GM23338 (cell line): Measurements from ENCODE around the gene GOLGA2. TPM values are rescaled to one million over a fixed set of nuclear protein-coding genes. Genes with fewer than 3 reads are reported as not detected.

Experiments used
- ATAC-seq: fragments of 200-7000 bp; cut with Tn5 transposase; 3 replicates; pipeline ENCODE4 v1.9.1; 2020
- DNase-seq: peaks from one replicate; pipeline ENCODE4 v3.0.0-alpha.2; 2015; ENCODE audit warnings: low spot score
- H2AFZ ChIP-seq: fragments of 200-600 bp; sonication (generic); 2 replicates; pipeline ENCODE4 v1.8.0; 2016; ENCODE audit warnings: antibody characterized with exemption, mild to moderate bottlenecking, moderate library complexity
- H3F3A ChIP-seq: fragments of 200-600 bp; sonication (generic); replicated peaks from 2 replicates; pipeline ENCODE4 v1.8.0; 2017; ENCODE audit warnings: antibody characterized with exemption, mixed run types, low read depth
- H3K27ac ChIP-seq: fragments of 200-600 bp; sonication (generic); 2 replicates; pipeline ENCODE4 v1.6.1; 2016; ENCODE audit warnings: low read depth
- H3K27me3 ChIP-seq: fragments of 200-600 bp; sonication (generic); 2 replicates; pipeline ENCODE4 v1.8.0; 2016; ENCODE audit warnings: mild to moderate bottlenecking, mixed run types, moderate library complexity; ENCODE audit not compliant: insufficient read depth
- H3K36me3 ChIP-seq: fragments of 200-600 bp; sonication (generic); 2 replicates; pipeline ENCODE4 v1.8.0; 2016; ENCODE audit warnings: mild to moderate bottlenecking; ENCODE audit not compliant: insufficient read depth
- H3K4me1 ChIP-seq: fragments of 200-600 bp; sonication (generic); 2 replicates; pipeline ENCODE4 v1.8.0; 2016; ENCODE audit warnings: mild to moderate bottlenecking, moderate library complexity; ENCODE audit not compliant: insufficient read depth
- H3K4me2 ChIP-seq: fragments of 200-600 bp; sonication (generic); 2 replicates; pipeline ENCODE4 v1.7.1; 2017; ENCODE audit warnings: mixed run types
- H3K4me3 ChIP-seq: fragments of 200-600 bp; sonication (generic); 2 replicates; pipeline ENCODE4 v1.6.1; 2016; ENCODE audit warnings: mixed run types
- H3K79me2 ChIP-seq: fragments of 200-600 bp; sonication (generic); replicated peaks from 2 replicates; pipeline ENCODE4 v1.8.0; 2017; ENCODE audit warnings: mild to moderate bottlenecking; ENCODE audit not compliant: insufficient read depth
- H3K9me2 ChIP-seq: fragments of 200-600 bp; sonication (generic); 2 replicates; pipeline ENCODE4 v1.8.0; 2017; ENCODE audit not compliant: insufficient read depth
- H4K20me1 ChIP-seq: fragments of 200-600 bp; sonication (generic); replicated peaks from 2 replicates; pipeline ENCODE4 v1.8.0; 2017; ENCODE audit warnings: mild to moderate bottlenecking; ENCODE audit not compliant: insufficient read depth
- H3K27ac Mint-ChIP-seq: 2 replicates; pipeline ENCODE4 v1.8.0; 2020; ENCODE audit warnings: inconsistent platforms, mild to moderate bottlenecking, moderate library complexity, mixed read lengths
- H3K27me3 Mint-ChIP-seq: 3 replicates; pipeline ENCODE4 v1.8.0; 2022; ENCODE audit warnings: low read depth, mild to moderate bottlenecking, moderate library complexity, mixed read lengths, inconsistent platforms; ENCODE audit not compliant: insufficient read depth, poor library complexity
- H3K36me3 Mint-ChIP-seq: 3 replicates; pipeline ENCODE4 v1.8.0; 2021; ENCODE audit warnings: low read depth, mild to moderate bottlenecking, inconsistent platforms, moderate library complexity, mixed read lengths
- H3K4me1 Mint-ChIP-seq: 3 replicates; pipeline ENCODE4 v1.8.0; 2020; ENCODE audit warnings: mild to moderate bottlenecking, inconsistent platforms, mixed read lengths
- H3K4me3 Mint-ChIP-seq: 3 replicates; pipeline ENCODE4 v1.8.0; 2021; ENCODE audit warnings: moderate library complexity, mild to moderate bottlenecking, inconsistent platforms, mixed read lengths
- H3K9me3 Mint-ChIP-seq: 3 replicates; pipeline ENCODE4 v1.8.0; 2020; ENCODE audit warnings: moderate library complexity, mild to moderate bottlenecking, inconsistent platforms, mixed read lengths
- CREB1 ChIP-seq: fragments of 250-450 bp; sonication (Bioruptor Pico); IDR thresholded peaks from 2 replicates; pipeline ENCODE4 v1.5.0; 2020; ENCODE audit warnings: low read depth, mild to moderate bottlenecking, moderate library complexity
- EZH2 ChIP-seq: fragments of 200-600 bp; sonication (generic); IDR thresholded peaks from one replicate; pipeline ENCODE4 v1.8.0; 2017; ENCODE audit warnings: antibody characterized with exemption, mild to moderate bottlenecking, low read depth; ENCODE audit not compliant: unreplicated experiment
- JUNB ChIP-seq: IDR thresholded peaks from one replicate; pipeline ENCODE4 v1.6.1; 2016; ENCODE audit warnings: antibody characterized with exemption; ENCODE audit not compliant: unreplicated experiment
- NANOG ChIP-seq: IDR thresholded peaks from 2 replicates; pipeline ENCODE4 v1.6.1; 2016; ENCODE audit warnings: antibody characterized with exemption, borderline replicate concordance
- STAT1 ChIP-seq: IDR thresholded peaks from one replicate; pipeline ENCODE4 v1.6.1; 2016; ENCODE audit warnings: antibody characterized with exemption; ENCODE audit not compliant: unreplicated experiment
- ZNF114 ChIP-seq: fragments of 250-450 bp; sonication (Bioruptor Pico); IDR thresholded peaks from 2 replicates; pipeline ENCODE4 v1.5.0; 2020; ENCODE audit warnings: mild to moderate bottlenecking, moderate library complexity
- ZNF331 ChIP-seq: fragments of 250-450 bp; sonication (Bioruptor Pico); IDR thresholded peaks from 2 replicates; pipeline ENCODE4 v1.5.0; 2020; ENCODE audit warnings: low read depth, mild to moderate bottlenecking, moderate library complexity
- polyA plus RNA-seq: library from polyadenylated mRNA; unstranded; fragments of >200 nt; fragmentation: Nextera tagmentation; extraction: Ambion mirVana; gene quantifications from 2 replicates; pipeline ENCODE4 v1.2.1, GENCODE V29; 2016
- total RNA-seq: library from RNA; depleted of rRNA; stranded (reverse); fragments of >200 nt; shearing (Covaris generic); gene quantifications from 2 replicates; pipeline ENCODE4 v1.2.3, GENCODE V29; 2014
- TF ChIP-seq, protein P1 (sequence below): IDR thresholded peaks from 2 replicates; pipeline ENCODE4 v1.6.1; 2016; ENCODE audit warnings: antibody characterized with exemption
- TF ChIP-seq, protein P2 (sequence below), 2 experiments: fragments of 200-600 bp in 1 of 2; sonication (generic) in 1 of 2; conservative IDR thresholded peaks; 2 replicates each; pipeline versions ENCODE4 v1.5.1 to v1.6.1; 2016 to 2017; ENCODE audit warnings: antibody characterized with exemption in 2 of 2, low read depth in 2 of 2, mild to moderate bottlenecking in 2 of 2, moderate library complexity in 1 of 2
- TF ChIP-seq, protein P3 (sequence below): fragments of 250-450 bp; sonication (Bioruptor Pico); IDR thresholded peaks from 2 replicates; pipeline ENCODE4 v1.5.0; 2020; ENCODE audit warnings: mild to moderate bottlenecking, moderate library complexity

GOLGA2 gene
- total and polyA plus RNA-seq, 2 experiments from 2014 or later: 32.6 to 48.4 TPM

DNA sequence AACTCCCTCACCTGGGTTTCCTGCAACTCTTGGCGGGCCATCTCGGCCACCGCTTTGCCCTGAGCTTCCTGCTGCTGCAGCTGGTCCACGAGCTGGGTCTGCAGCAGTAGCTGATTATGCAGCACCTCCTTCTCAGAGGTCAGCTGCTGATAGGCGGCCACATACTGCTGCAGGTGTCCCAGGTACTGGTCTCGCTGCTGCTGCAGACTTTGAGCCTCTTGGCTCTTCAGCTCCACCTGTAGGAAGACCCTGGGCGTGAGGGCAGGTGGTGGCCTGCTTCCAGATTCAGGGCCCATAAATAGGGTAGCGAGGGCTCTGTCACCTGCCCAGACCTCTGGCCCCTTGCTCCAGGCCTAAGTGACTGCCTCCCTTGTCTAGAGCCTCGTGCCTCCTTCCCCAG, 16.7 kb downstream of the GOLGA2 start:
- Histone ChIP-seq H3F3A (peaks cover 10% of the 10 kb centered on the region; the same call in 1 of the 2 replicates), H4K20me1 (peaks cover 18% of the 10 kb centered on the region), H3K4me2 (no peak overlapping the region), H3K9me2 (no peaks in the 10 kb centered on the region), H3K27me3 (no peaks in the 10 kb centered on the region), H3K4me1 (peaks cover 7% of the 10 kb centered on the region), H3K36me3 (peaks cover 4% of the 10 kb centered on the region; the same call in 1 of the 2 replicates), H3K79me2 (no peaks in the 10 kb centered on the region), H3K4me3 (no peak overlapping the region), H3K27ac (no peak overlapping the region), H2AFZ (no peak overlapping the region)
- Mint-ChIP-seq H3K27me3 (peaks cover 18% of the 10 kb centered on the region), H3K36me3 (peaks cover 35% of the 10 kb centered on the region), H3K9me3 (no peaks in the 10 kb centered on the region; the same call in 2 of the 3 replicates), H3K4me3 (no peak overlapping the region), H3K4me1 (peaks cover 16% of the 10 kb centered on the region), H3K27ac (no peak overlapping the region)
- DNase-seq: peak; percentile 72
- ATAC-seq: peak; percentile 18
- TF ChIP-seq JUNB: no peak
- TF ChIP-seq, protein P1, sequence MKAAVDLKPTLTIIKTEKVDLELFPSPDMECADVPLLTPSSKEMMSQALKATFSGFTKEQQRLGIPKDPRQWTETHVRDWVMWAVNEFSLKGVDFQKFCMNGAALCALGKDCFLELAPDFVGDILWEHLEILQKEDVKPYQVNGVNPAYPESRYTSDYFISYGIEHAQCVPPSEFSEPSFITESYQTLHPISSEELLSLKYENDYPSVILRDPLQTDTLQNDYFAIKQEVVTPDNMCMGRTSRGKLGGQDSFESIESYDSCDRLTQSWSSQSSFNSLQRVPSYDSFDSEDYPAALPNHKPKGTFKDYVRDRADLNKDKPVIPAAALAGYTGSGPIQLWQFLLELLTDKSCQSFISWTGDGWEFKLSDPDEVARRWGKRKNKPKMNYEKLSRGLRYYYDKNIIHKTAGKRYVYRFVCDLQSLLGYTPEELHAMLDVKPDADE: no peak
- TF ChIP-seq EZH2: no peak
- TF ChIP-seq, protein P2, sequence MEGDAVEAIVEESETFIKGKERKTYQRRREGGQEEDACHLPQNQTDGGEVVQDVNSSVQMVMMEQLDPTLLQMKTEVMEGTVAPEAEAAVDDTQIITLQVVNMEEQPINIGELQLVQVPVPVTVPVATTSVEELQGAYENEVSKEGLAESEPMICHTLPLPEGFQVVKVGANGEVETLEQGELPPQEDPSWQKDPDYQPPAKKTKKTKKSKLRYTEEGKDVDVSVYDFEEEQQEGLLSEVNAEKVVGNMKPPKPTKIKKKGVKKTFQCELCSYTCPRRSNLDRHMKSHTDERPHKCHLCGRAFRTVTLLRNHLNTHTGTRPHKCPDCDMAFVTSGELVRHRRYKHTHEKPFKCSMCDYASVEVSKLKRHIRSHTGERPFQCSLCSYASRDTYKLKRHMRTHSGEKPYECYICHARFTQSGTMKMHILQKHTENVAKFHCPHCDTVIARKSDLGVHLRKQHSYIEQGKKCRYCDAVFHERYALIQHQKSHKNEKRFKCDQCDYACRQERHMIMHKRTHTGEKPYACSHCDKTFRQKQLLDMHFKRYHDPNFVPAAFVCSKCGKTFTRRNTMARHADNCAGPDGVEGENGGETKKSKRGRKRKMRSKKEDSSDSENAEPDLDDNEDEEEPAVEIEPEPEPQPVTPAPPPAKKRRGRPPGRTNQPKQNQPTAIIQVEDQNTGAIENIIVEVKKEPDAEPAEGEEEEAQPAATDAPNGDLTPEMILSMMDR (conservative IDR thresholded peaks at IDR 0.05; ENCODE audit: low read depth in 2 of 2): peak; percentile 37 to 70
- TF ChIP-seq ZNF331 (CRISPR knock-in tag): no peak
- TF ChIP-seq STAT1: no peak
- TF ChIP-seq NANOG: no peak
- no peak for TF ChIP-seq ZNF114

DNA sequence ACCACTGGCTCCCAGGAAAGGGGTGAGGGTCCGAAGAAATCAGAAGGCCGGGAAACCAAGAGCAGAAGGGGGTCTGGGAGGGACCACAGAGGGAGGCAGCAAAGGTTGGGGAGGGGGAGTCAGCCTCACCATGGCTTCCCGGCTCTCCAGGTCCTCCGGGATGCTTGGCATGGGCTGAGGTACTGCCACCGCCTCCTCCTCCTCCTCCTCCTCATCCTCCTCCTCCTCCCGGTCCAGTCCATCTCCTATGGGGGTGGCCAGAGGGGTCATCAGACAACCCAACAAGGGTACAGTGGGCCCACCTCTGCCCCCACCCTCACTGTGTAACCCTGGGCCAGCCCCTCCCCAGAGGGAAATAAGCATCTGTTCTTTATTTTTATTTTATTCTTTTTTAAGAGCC, 17.5 kb downstream of the GOLGA2 start:
- H3K4me3 Mint-ChIP-seq: no peak overlapping the region
- no peak overlapping the region for H3K4me2 ChIP-seq
- H3K79me2 ChIP-seq: no peaks in the 10 kb centered on the region
- H3F3A ChIP-seq: peaks cover 10% of the 10 kb centered on the region; the same call in 1 of the 2 replicates
- peaks cover 22% of the 10 kb centered on the region for H3K4me1 Mint-ChIP-seq
- no peaks in the 10 kb centered on the region for H3K27me3 ChIP-seq
- peaks cover 7% of the 10 kb centered on the region for H3K4me1 ChIP-seq
- no peak overlapping the region for H3K4me3 ChIP-seq
- peaks cover 4% of the 10 kb centered on the region; the same call in 1 of the 2 replicates for H3K36me3 ChIP-seq
- H3K27ac ChIP-seq: no peak overlapping the region
- no peak overlapping the region for H3K27ac Mint-ChIP-seq
- no peaks in the 10 kb centered on the region for H3K9me2 ChIP-seq
- peaks cover 35% of the 10 kb centered on the region for H3K36me3 Mint-ChIP-seq
- no peak for ATAC-seq
- peaks cover 21% of the 10 kb centered on the region for H3K27me3 Mint-ChIP-seq
- no peak for DNase-seq
- H3K9me3 Mint-ChIP-seq: no peaks in the 10 kb centered on the region; the same call in 2 of the 3 replicates
- no peak overlapping the region for H2AFZ ChIP-seq
- peaks cover 18% of the 10 kb centered on the region for H4K20me1 ChIP-seq
- TF ChIP-seq ZNF114: no peak
- TF ChIP-seq, protein P1: no peak
- TF ChIP-seq, protein P3, sequence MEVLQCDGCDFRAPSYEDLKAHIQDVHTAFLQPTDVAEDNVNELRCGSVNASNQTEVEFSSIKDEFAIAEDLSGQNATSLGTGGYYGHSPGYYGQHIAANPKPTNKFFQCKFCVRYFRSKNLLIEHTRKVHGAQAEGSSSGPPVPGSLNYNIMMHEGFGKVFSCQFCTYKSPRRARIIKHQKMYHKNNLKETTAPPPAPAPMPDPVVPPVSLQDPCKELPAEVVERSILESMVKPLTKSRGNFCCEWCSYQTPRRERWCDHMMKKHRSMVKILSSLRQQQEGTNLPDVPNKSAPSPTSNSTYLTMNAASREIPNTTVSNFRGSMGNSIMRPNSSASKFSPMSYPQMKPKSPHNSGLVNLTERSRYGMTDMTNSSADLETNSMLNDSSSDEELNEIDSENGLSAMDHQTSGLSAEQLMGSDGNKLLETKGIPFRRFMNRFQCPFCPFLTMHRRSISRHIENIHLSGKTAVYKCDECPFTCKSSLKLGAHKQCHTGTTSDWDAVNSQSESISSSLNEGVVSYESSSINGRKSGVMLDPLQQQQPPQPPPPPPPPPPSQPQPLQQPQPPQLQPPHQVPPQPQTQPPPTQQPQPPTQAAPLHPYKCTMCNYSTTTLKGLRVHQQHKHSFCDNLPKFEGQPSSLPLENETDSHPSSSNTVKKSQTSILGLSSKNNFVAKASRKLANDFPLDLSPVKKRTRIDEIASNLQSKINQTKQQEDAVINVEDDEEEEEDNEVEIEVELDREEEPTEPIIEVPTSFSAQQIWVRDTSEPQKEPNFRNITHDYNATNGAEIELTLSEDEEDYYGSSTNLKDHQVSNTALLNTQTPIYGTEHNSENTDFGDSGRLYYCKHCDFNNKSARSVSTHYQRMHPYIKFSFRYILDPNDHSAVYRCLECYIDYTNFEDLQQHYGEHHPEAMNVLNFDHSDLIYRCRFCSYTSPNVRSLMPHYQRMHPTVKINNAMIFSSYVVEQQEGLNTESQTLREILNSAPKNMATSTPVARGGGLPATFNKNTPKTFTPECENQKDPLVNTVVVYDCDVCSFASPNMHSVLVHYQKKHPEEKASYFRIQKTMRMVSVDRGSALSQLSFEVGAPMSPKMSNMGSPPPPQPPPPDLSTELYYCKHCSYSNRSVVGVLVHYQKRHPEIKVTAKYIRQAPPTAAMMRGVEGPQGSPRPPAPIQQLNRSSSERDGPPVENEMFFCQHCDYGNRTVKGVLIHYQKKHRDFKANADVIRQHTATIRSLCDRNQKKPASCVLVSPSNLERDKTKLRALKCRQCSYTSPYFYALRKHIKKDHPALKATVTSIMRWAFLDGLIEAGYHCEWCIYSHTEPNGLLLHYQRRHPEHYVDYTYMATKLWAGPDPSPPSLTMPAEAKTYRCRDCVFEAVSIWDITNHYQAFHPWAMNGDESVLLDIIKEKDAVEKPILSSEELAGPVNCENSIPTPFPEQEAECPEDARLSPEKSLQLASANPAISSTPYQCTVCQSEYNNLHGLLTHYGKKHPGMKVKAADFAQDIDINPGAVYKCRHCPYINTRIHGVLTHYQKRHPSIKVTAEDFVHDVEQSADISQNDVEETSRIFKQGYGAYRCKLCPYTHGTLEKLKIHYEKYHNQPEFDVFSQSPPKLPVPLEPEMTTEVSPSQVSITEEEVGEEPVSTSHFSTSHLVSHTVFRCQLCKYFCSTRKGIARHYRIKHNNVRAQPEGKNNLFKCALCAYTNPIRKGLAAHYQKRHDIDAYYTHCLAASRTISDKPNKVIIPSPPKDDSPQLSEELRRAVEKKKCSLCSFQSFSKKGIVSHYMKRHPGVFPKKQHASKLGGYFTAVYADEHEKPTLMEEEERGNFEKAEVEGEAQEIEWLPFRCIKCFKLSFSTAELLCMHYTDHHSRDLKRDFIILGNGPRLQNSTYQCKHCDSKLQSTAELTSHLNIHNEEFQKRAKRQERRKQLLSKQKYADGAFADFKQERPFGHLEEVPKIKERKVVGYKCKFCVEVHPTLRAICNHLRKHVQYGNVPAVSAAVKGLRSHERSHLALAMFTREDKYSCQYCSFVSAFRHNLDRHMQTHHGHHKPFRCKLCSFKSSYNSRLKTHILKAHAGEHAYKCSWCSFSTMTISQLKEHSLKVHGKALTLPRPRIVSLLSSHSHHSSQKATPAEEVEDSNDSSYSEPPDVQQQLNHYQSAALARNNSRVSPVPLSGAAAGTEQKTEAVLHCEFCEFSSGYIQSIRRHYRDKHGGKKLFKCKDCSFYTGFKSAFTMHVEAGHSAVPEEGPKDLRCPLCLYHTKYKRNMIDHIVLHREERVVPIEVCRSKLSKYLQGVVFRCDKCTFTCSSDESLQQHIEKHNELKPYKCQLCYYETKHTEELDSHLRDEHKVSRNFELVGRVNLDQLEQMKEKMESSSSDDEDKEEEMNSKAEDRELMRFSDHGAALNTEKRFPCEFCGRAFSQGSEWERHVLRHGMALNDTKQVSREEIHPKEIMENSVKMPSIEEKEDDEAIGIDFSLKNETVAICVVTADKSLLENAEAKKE (CRISPR knock-in tag): no peak
- no peak for TF ChIP-seq CREB1 (CRISPR knock-in tag)
